Ishikawa (cell line): ENCODE measurements around the gene ERG.

ENCODE experiments used
- CEBPB ChIP-seq: IDR thresholded peaks from 2 replicates; pipeline ENCODE4 v1.6.1; 2012
- CREB1 ChIP-seq: IDR thresholded peaks from 2 replicates; pipeline ENCODE4 v1.6.1; 2012; ENCODE audit warnings: low read depth
- EGR1 ChIP-seq: IDR thresholded peaks from 2 replicates; pipeline ENCODE4 v1.6.1; 2012
- EP300 ChIP-seq: IDR thresholded peaks from 2 replicates; pipeline ENCODE4 v1.6.1; 2012; ENCODE audit warnings: borderline replicate concordance
- FOXM1 ChIP-seq: IDR thresholded peaks from 2 replicates; pipeline ENCODE4 v1.6.1; 2012; ENCODE audit warnings: low read depth, borderline replicate concordance
- MAX ChIP-seq: IDR thresholded peaks from 2 replicates; pipeline ENCODE4 v1.6.1; 2012
- NFIC ChIP-seq: IDR thresholded peaks from 2 replicates; pipeline ENCODE4 v1.6.1; 2012
- RAD21 ChIP-seq: IDR thresholded peaks from 2 replicates; pipeline ENCODE4 v1.6.1; 2012; ENCODE audit warnings: low read depth
- REST ChIP-seq: IDR thresholded peaks from 2 replicates; pipeline ENCODE4 v1.6.1; 2012; ENCODE audit warnings: low read depth, mild to moderate bottlenecking
- TAF1 ChIP-seq: IDR thresholded peaks from 2 replicates; pipeline ENCODE4 v1.6.1; 2012; ENCODE audit warnings: low read depth, mild to moderate bottlenecking
- TCF12 ChIP-seq: IDR thresholded peaks from 2 replicates; pipeline ENCODE4 v1.6.1; 2012; ENCODE audit warnings: low read depth
- TEAD4 ChIP-seq: IDR thresholded peaks from 2 replicates; pipeline ENCODE4 v1.6.1; 2012
- USF1 ChIP-seq: IDR thresholded peaks from 2 replicates; pipeline ENCODE4 v1.6.1; 2012
- YY1 ChIP-seq: IDR thresholded peaks from 2 replicates; pipeline ENCODE4 v1.6.1; 2012; ENCODE audit warnings: low read depth
- ZBTB7A ChIP-seq: IDR thresholded peaks from 2 replicates; pipeline ENCODE4 v1.6.1; 2012; ENCODE audit warnings: low read depth

ERG gene

GRCh38 chr21:38396325-38396724 lies 102.0 kb downstream of the ERG start:
- TF ChIP-seq TEAD4, result no peak
- TF ChIP-seq USF1, result no peak
- no peak for TF ChIP-seq EP300
- no peak for TF ChIP-seq CEBPB
- no peak for TF ChIP-seq REST
- TF ChIP-seq RAD21, result no peak

- TF ChIP-seq MAX, result no peak
- TF ChIP-seq EGR1, result no peak
- no peak for TF ChIP-seq TEAD4
- no peak for TF ChIP-seq ZBTB7A
- TF ChIP-seq RAD21, result no peak
- no peak for TF ChIP-seq YY1
- TF ChIP-seq TAF1, result no peak
- no peak for TF ChIP-seq CEBPB
- TF ChIP-seq FOXM1, result no peak
- TF ChIP-seq USF1, result no peak
- no peak for TF ChIP-seq NFIC
- no peak for TF ChIP-seq REST
- TF ChIP-seq TCF12, result no peak
- TF ChIP-seq EP300, result no peak
- TF ChIP-seq CREB1, result no peak
Observed at GRCh38 chr21:38395581-38395980, 102.7 kb downstream of the ERG start.

GRCh38 chr21:38392661-38393060 lies 105.6 kb downstream of the ERG start:
- TF ChIP-seq REST, result no peak
- no peak for TF ChIP-seq EGR1
- TF ChIP-seq MAX, result no peak
- no peak for TF ChIP-seq USF1
- TF ChIP-seq TEAD4, result no peak
- TF ChIP-seq YY1, result no peak
- TF ChIP-seq NFIC, result no peak
- no peak for TF ChIP-seq RAD21
- no peak for TF ChIP-seq CREB1
- no peak for TF ChIP-seq ZBTB7A

- TF ChIP-seq TEAD4, result no peak
- no peak for TF ChIP-seq REST
- no peak for TF ChIP-seq CREB1
- TF ChIP-seq CEBPB, result no peak
- no peak for TF ChIP-seq ZBTB7A
- TF ChIP-seq YY1, result no peak
- no peak for TF ChIP-seq FOXM1
- no peak for TF ChIP-seq EGR1
- no peak for TF ChIP-seq TAF1
- no peak for TF ChIP-seq TCF12
- TF ChIP-seq MAX, result no peak
- TF ChIP-seq NFIC, result no peak
- TF ChIP-seq RAD21, result no peak
Observed at GRCh38 chr21:38389896-38390295, 108.4 kb downstream of the ERG start.
